ENCODE measurements around the gene TMEM101.
"Not testable (repeated sequence)": the region's sequence is repeated elsewhere in the genome, so short reads cannot be mapped to it uniquely, and the experiment has no call there.

TMEM101 gene

DNA sequence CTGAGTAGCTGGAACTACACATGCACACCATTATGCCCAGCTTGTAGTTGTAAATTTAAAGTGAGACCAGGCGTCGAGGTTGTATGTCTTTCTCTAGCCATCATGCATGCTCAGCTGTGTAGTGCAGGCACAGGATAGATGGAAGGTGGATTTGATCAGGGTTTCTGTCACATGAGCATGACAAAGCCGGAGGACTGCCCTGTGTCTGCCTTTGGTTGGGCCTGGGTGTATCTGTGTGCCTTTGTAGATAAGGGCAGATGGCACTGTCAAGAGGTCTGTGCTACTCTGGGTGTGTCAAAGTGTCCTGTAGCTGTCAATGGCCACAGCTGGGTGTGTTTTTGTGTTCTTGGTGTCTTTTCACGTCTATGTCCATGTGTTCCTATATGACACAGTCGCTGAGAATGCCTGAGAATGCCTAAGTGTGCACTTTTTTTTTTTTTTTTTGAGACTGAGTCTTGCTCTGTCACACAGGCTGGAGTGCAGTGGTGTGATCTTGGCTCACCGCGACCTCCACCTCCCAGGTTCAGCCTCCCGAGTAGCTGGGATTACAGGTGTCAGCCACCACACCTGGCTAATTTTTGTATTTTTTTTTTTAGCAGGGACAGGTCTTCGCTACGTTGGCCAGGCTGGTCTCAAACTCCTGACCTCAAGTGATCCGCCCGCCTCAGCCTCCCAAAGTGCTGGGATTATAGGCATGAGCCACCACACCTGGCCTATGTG, 14.5 kb downstream of the TMEM101 start:
- no peak for DNase-seq (ENCODE audit: low read depth)

DNA sequence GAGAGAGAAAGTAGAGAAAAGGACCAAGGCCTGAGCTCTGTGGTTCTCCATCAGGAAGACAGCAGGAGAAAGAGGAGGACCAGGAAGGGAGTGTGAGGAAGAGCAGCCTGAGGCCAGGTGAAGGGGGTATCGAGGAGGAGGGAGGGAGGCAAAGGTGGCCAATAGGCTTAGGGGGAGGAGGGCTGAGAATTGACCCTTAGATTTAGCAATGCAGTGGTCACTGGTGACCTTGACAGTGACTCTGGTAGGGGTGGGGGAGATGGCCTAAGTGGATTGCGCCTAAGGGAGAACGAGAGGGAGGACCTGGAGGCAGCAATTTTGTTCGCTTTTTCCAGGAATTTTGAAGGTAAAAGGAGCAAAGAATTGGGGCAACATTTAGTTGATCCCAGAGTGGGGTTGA, 15.7 kb downstream of the TMEM101 start:
- no peak for DNase-seq (ENCODE audit: low read depth)

DNA sequence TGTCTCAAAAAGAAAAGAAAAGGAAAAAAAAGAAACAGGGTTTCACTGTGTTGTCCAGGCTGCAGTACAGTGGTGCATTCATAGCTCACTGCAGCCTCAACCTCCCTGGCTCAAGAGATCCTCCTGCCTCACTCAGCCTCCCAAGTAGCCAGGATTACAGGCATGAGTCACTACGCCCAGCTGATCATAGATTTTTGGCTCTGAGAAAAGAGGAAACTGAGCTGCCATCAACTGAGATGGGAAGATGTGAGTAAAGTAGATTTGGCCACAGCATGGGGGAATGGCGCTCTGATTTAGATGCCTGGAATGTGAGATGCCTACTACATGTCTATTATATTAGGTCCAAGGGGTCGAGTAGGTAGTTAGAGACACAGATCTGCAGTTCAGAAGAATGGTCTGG, 16.2 kb downstream of the TMEM101 start:
- DNase-seq (ENCODE audit: low read depth), result no peak

DNA sequence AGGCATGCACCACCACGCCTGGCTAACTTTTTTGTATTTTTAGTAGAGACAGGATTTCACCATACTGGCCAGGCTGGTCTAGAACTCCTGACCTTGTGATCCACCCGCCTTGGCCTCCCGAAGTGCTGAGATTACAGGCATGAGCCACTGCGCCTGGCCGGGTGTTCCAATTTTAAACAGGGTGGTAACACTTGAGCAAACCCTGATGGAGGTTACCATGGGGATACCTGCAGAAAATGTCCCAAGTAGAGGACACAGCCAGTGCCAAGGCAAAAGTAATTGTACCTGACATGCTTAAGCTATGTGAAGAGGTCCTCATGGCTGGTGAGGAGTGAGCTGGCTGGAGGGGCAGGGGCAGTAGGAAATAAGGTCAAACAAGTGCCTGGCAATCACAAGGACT, 17.6 kb downstream of the TMEM101 start:
- not testable (repeated sequence) for DNase-seq (ENCODE audit: low read depth)

DNA sequence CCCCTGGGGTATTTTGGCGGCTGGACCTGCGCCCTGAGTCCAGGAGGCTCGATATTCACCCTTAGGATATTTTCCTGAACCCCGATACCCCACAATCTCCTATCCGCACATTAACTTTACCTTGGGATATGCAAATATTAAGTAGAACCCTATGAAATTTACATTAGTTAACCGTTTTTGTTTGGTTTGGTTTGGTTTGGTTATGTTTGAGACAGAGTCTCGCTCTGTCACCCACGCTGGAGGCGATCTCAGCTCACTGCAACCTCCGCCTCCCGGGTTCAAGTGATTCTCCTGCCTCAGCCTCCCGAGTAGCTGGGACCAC, 19.7 kb downstream of the TMEM101 start:
- DNase-seq (ENCODE audit: low read depth), result no peak

DNA sequence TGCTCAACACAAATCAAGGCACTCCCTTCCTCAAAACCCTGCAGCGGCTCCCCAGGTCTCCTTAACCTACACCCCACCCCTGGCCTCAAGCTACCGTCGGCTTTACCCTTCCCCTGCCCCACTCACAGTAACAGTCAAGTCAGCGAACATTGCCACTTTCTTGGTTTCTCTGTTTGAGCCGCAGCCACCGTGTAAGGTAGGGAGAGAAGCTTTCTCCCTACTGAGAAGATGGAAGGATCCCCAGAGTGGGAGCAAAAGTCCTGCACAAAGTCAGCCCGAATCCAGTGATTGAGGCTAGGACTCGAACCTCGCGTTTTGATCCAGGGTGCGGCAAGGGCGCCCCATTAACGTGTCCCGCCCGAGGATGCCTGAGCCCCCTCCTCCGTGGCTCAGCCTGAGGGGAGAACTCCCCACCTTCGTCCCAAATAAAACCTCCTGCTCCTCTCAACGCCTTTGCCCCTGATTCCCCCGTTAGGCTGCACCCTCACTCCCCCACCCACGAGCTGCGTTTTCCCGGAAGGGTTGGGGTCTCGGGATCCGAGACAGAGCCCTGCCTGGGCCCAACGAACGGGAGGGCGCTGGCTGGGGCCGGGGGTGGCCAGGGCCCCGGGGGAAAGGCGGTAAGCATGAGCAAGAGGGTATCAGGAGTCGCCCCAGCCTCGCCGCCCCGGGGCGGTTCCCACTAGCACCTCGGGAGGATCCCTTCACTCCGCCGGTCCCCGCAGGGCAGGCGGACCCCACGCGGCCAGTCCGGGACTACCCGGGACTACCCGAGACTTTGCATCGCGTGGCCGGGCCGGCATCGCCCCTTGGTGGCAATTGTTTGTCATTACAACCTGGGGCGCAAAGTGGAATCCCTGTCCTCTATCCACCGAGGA, 20.3 kb downstream of the TMEM101 start:
- DNase-seq (ENCODE audit: low read depth), result peak; percentile 33

DNA sequence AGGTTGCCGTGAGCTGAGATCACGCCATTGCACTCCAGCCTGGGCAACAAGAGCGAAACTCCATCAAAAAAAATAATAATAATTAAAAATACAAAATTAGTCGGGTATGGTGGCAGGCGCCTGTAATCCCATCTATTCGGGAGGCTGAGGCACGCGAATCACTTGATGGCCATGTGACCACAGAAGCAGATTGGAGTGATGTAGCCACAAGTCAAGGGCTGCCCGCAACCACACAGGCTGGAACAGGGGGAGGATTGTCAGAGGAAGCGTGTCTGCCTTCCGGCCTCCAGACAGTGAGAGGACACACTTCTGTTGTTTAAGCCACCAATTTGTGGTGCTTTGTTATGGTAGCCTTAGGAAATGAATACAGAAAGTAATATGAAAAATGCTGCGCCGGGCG, 22.1 kb downstream of the TMEM101 start:
- DNase-seq (ENCODE audit: low read depth), result no peak

DNA sequence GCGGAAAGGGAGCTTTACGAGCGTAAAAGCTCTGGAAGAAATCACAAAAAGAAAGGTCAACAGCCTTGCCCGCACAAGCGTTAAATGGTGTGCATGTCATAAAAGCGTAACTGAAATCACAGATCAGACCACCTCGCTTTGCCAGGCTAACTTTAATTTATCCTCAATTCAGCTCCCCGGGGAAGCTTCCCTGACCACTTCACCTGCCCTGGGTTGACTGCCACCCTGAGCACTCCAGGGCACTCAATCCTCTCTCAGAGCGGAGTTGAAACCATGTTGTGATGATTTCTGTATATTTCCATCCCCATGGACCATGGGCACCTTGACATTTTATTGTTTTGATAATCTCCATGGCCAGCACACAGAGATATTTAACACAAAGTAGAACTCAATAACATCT, 26.5 kb downstream of the TMEM101 start:
- no peak for DNase-seq (ENCODE audit: low read depth)

DNA sequence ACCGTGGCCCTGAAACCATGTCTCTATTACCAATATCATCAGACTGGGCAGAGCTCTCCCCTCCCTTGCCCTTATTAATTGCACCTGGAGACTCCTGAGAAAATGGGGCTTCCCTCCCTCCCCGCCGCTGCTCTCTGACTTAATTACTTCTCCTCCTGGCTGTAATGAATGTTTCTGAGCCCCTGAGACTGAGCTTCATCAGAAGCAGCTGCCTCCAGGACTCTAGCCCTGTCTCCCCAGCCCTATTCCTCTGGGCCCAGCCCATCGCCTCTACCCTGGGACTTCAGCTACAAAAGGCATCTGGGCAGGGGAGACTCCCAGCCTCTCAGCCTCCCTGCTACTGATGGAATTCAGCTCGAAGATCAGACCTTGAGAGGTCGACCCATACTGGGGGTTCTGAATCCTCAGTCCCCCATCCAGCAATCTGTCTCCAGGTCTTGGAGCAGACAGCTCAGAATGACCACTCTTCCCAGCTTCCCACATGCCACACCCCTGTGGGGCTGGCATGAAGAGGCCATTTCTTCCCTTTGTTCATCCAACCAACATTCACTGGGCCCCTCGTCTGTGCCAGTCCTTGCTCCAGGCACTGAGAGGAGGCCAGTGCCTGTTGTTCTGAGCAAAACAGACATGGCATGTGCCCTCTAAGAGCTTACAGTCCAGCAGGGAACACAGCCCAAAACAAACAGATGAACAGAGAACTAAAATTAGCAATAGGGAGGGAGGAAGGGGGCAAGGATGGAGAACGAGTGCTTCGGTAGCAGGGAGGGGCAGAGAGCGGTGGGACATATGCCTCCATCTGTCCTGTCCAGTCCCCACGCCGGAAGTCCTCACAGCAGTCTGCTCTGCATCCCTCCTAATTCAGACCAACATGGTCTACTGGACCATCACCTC, 27.4 kb downstream of the TMEM101 start:
- no peak for DNase-seq (ENCODE audit: low read depth)

DNA sequence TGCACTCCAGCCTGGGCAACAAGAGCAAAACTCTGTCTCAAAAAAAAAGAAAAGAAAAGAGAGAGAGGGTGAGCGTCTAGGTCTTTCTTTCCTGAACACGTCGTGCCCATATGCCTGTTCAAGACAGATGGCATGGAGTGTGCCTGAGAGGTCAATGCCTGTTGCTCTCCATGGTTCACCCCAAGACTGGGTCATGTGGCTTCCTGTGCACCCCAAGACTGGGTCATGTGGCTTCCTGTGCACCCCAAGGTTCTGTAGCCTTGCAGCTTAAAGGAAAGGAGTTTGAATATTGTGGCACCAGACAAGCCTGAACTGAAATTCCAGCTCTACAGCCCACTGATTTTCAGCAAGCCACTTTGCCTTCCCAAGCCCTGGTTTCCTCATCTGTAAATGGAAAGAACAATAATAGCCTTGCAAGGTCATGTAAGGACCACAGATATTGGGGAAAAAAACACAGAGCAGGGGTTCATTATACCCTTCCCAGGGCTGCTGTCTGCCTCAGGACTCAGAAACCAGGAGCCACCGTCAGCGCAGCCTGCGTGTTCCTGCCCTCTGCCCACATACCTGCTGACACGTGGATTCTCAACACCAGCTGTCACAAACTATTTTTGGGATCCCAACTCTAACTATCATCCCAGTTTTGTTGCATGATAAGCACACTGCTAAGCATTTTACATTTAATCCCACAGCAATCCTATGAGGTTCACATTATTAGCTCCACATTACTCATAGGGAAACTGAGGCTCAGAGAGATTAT, 28.4 kb downstream of the TMEM101 start:
- DNase-seq (ENCODE audit: low read depth), result no peak

DNA sequence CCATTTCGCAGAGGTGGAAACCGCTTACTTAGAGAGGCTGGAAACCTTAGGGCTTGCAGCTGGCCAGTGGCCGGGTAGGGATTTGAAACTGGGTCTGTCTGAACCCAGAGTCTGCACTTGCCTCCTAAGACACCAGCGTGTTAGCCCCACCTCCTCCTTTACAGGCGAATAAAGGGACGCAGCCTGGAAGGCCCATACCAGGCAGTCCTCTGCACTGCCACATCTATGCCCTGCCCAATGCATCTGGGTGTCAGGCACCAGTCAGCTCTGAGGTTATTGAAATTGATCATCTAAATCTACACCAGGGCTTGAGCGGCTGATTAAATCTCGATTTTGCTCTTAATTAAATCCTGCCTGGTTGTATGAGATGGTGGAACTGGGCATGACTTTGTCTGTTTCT, 30.2 kb downstream of the TMEM101 start:
- DNase-seq (ENCODE audit: low read depth), result no peak

DNA sequence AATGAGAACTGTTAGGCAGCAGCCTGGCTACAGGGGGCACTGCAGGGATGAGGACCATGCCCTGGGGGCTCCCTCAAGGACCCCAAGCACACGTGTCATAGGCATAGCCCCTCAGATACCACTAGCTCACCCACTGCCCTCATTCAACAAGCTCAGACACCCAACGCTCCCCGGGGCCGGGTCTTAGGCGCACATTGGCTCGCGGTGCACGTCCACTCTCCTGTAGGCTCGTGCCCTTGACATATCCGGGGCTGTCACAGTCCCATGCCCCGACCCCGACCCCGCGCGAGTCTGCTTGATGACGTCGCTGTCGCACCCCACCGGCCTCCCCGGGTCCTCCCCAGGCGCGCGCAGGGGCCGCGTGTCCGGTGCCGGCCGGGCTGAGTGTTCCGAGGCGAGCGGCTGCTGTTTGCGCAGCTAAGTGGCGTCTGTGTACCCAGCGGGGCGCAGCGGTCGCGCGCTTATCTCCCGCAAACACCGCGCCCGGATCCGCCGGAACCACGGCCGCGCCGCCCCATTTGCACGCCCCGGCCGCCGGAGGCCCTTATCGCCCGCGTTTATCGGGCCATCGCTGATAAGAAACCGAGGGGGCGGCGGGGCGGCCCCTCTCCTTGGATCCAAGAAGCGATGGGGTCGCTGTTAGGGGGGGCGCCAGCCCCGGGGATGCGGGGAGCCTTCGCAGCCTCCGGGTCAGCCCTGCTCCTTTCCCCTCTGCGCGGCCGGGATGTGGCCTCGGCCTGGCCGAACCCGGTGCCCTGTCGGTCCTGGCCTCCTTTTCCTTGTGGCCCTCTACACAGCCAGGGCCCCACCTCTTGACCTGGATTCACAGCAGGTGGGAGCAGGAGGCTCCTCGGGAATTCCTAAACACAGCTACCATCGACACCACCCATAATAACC, 31.0 kb downstream of the TMEM101 start:
- DNase-seq (ENCODE audit: low read depth), result no peak

DNA sequence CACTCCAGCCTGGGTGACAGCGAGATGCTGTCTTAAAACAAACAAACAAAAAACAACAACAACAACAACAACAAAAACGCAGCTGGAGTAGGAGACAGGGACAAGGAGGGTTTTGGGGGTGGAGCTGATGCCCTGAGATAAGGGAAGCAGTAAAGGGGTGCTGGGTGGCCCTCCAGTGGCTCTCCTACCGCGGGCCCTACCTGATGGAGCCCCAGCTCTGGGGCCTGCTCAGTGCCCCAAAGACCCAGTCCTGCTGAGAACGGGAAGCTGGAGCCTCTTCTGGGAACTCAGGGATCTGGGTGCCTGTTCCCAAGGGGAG, 31.6 kb downstream of the TMEM101 start:
- no peak for DNase-seq (ENCODE audit: low read depth)

DNA sequence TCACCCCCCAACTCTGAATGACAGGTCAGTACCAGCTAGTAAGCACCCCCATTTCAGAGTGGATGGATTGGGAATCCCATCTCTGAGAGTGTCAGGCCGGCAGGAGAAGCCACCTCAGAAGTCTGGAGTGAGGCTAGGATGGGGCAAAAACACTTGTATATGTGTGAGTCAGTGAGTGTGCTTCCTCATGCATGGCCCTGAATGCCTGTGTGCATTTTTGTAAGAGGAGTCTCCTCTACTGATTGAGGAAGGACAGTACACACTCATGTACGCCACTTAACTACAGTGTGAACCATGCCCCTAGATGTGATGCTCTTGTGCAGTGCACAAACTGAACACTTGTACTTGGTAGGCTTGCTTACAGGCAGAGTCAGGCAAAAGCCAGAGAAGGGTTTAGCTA, 32.6 kb downstream of the TMEM101 start:
- no peak for DNase-seq (ENCODE audit: low read depth)

DNA sequence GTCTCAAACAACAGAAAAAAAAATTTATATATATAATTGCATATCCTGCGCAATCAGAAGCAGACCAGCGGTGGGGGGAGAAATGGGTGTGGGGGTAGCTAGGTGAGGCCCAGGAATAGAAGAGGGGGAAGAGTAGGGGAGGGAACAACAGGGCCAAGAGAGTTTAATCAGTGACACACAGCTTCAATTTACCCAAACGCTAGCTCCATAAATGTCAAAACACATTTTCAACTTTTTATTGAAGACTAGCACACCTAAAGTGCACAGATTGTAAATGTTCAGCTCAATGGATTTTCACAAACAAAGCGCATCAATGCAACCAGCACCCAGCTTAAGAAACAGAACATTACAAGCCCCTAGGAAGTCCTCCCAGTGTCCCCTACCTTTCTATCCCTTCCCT, 35.1 kb downstream of the TMEM101 start:
- DNase-seq (ENCODE audit: low read depth), result no peak

DNA sequence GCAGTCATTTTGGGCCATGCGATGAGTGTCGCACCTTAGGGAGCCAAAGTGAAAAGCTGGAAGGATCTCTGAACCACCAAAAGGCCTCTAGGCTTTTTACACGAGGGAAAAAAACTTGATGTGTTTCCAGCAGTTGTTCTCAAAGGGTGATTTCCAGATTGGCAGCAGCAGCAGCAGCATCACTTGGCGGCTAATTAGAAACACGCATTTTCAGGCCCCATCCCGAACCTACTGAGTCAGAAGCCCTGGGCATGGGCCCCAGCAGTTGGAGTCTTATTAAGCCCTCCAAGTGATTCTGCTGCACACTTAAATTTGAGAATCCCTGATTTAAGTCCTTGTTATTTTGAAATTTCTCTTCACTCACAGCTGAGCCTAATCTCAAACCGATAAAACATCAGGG, 35.8 kb downstream of the TMEM101 start:
- DNase-seq (ENCODE audit: low read depth), result no peak

DNA sequence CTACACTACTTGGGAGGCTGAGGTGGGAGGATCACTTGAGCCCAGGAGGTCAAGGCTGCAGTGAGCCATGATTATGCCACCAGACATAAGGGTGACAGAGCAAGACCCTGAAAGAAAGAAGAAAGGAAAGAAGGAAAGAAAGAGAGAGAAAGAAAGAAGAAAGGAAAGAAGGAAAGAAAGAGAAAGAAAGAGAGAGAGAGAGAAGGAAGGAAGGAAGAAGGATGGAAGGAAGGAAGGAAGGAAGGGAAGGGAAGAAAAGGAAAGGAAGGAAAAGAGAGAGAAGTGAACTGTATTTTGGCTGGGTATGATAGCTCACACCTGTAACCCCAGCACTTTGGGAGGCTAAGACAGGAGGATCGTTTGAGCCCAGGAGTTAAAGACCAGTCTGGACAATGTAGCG, 36.7 kb downstream of the TMEM101 start:
- DNase-seq (ENCODE audit: low read depth), result no peak

DNA sequence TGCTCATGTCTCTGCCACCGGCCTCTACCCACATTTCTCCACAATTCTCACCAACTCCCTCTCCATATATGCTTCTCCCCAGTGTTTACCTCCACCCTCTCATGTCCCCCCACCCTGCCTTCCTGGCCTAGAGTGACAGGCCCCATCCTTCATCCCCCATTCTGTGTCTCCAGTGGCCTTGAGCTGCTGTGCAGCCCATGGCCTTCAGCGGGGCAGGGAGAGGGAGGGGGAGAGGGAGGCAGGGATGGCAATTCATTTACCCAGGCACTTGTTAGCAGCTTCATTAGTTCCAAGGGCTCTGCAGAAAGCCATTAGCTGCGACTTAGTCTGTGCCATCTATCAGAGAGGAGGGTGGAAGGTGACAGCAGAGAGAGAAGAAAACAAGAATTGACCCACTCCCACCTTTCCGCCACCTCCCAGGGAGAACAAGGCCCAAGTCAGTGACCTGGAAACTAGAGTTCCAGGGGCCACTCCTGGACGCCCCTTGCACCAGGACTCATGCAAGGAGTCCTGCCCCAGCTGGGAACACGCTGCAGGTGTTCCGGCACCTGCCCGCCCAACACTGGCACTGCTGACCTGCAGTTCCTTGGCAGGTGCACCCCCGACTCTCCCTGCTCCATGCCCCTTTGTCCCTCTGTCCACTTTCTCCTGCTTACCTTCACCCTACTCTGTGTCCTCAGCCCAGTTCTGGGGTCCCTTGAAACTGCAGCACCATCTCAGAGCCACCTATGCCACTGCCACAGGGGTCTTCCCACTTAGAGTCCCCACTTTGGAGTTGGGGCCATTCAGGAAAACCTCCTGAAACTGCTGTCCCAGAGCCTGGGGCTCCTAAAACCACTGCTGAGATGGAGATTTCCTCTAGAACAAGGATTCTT, 37.6 kb downstream of the TMEM101 start:
- DNase-seq (ENCODE audit: low read depth), result no peak

DNA sequence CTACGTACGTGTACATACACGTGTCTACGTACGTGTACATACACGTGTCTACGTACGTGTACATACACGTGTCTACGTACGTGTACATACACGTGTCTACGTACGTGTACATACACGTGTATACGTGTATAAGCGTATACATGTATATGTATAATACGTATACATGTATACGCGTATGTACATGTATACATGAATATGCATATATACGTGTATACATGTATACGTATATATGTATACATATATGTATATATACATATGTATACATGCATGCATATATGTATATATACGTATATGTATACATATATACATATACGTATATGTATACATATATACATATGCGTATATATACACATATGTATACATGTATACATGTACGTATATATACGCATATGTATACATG, 38.9 kb downstream of the TMEM101 start:
- no peak for DNase-seq (ENCODE audit: low read depth)

All from T-helper 22 cell (primary cell).